HepG2 (cell line): ENCODE data around the gene KMT2B. TPM values are rescaled to one million over a fixed set of nuclear protein-coding genes. Genes with fewer than 3 reads are reported as not detected.
A peak's percentile ranks its signal among the peaks of the same experiment; 100 is the strongest.

Source experiments
- CEBPG ChIP-seq: IDR thresholded peaks from 2 replicates; pipeline ENCODE4 v1.6.1; 2016
- ELF3 ChIP-seq: IDR thresholded peaks from 2 replicates; pipeline ENCODE4 v1.6.1; 2016; ENCODE audit warnings: missing genetic modification reagents, missing compliant biosample characterization
- GTF3A ChIP-seq: sonication (generic); formaldehyde crosslinking; conservative IDR thresholded peaks from 2 replicates; pipeline ENCODE4 v1.4.0; 2020; ENCODE audit warnings: mild to moderate bottlenecking, missing genetic modification reagents
- HCFC1 ChIP-seq: fragments of 150-350 bp; IDR thresholded peaks from 2 replicates; pipeline ENCODE4 v1.6.1; 2014; ENCODE audit warnings: low read depth, low read length
- KDM5B ChIP-seq: sonication (generic); formaldehyde crosslinking; IDR thresholded peaks from 2 replicates; pipeline ENCODE4 v1.4.0; 2020; ENCODE audit warnings: missing genetic modification reagents, mild to moderate bottlenecking, borderline replicate concordance
- TSC22D2 ChIP-seq: sonication (generic); formaldehyde crosslinking; IDR thresholded peaks from 2 replicates; pipeline ENCODE4 v1.5.1; 2020; ENCODE audit warnings: missing genetic modification reagents, mild to moderate bottlenecking, borderline replicate concordance
- U2AF2 ChIP-seq: fragments of 200-400 bp; formaldehyde crosslinking; IDR thresholded peaks from 2 replicates; pipeline ENCODE4 v1.6.1; 2017; ENCODE audit warnings: low read depth, mild to moderate bottlenecking, low read length
- YEATS4 ChIP-seq: sonication (generic); formaldehyde crosslinking; IDR thresholded peaks from 2 replicates; pipeline ENCODE4 v1.4.0; 2020; ENCODE audit warnings: missing genetic modification reagents, borderline replicate concordance
- ZFP36 ChIP-seq: fragments of 150-350 bp; IDR thresholded peaks from 2 replicates; pipeline ENCODE4 v1.6.1; 2018; ENCODE audit warnings: borderline replicate concordance, low read length, low read depth; ENCODE audit not compliant: partially characterized antibody
- ZMAT5 ChIP-seq: sonication (generic); formaldehyde crosslinking; IDR thresholded peaks from 2 replicates; pipeline ENCODE4 v1.5.0; 2020; ENCODE audit warnings: mild to moderate bottlenecking, low read depth, missing genetic modification reagents, borderline replicate concordance
- ZNF362 ChIP-seq: sonication (generic); formaldehyde crosslinking; IDR thresholded peaks from 2 replicates; pipeline ENCODE4 v1.4.0; 2020; ENCODE audit warnings: missing genetic modification reagents, mild to moderate bottlenecking, borderline replicate concordance
- ZNF484 ChIP-seq: sonication (generic); formaldehyde crosslinking; IDR thresholded peaks from 2 replicates; pipeline ENCODE4 v1.5.1; 2020; ENCODE audit warnings: mild to moderate bottlenecking, low read depth, missing genetic modification reagents, borderline replicate concordance
- ZNF576 ChIP-seq: sonication (generic); formaldehyde crosslinking; IDR thresholded peaks from 2 replicates; pipeline ENCODE4 v1.4.0; 2020; ENCODE audit warnings: mild to moderate bottlenecking, missing genetic modification reagents
- polyA plus RNA-seq, 8 experiments: library from polyadenylated mRNA; depleted of rRNA in 3 of 8; stranded (reverse) in 7 of 8; unstranded in 1 of 8; fragments of >200 nt; fragmentation: Illumina TruSeq in 4 of 8; extraction: Trizol in 4 of 8; gene quantifications; 2 replicates each; pipeline versions ENCODE4 v1.2.1 to v1.2.3, GENCODE V29; 2011 to 2016; ENCODE audit warnings: low read depth in 4 of 8, missing spikeins in 1 of 8, mixed read lengths in 1 of 8; ENCODE audit not compliant: insufficient read depth in 1 of 8
- total RNA-seq, 5 experiments: library from RNA; depleted of rRNA; stranded (reverse); fragments of >200 nt; fragmentation: Illumina TruSeq; extraction: Trizol; gene quantifications; 2 replicates each; pipeline ENCODE4 v1.2.3, GENCODE V29; 2016; ENCODE audit warnings: low read depth in 1 of 5
- TF ChIP-seq, protein P1 (sequence below): sonication (generic); formaldehyde crosslinking; IDR thresholded peaks from 2 replicates; pipeline ENCODE4 v1.5.1; 2020; ENCODE audit warnings: missing genetic modification reagents, mild to moderate bottlenecking, borderline replicate concordance
- TF ChIP-seq, protein P2 (sequence below): sonication (generic); formaldehyde crosslinking; IDR thresholded peaks from 2 replicates; pipeline ENCODE4 v1.4.0; 2020; ENCODE audit warnings: missing genetic modification reagents, borderline replicate concordance
- TF ChIP-seq, protein P3 (sequence below): IDR thresholded peaks from 2 replicates; pipeline ENCODE4 v1.6.1; 2016; ENCODE audit warnings: missing genetic modification reagents, missing compliant biosample characterization
- TF ChIP-seq, protein P4 (sequence below): sonication (generic); formaldehyde crosslinking; IDR thresholded peaks from 2 replicates; pipeline ENCODE4 v1.8.1; 2023; ENCODE audit warnings: missing genetic modification reagents, mild to moderate bottlenecking, borderline replicate concordance
- TF ChIP-seq, protein P5 (sequence below): sonication (generic); formaldehyde crosslinking; IDR thresholded peaks from 2 replicates; pipeline ENCODE4 v1.8.0; 2022; ENCODE audit warnings: missing genetic modification reagents, mild to moderate bottlenecking, inconsistent platforms, borderline replicate concordance

KMT2B gene
- total and polyA plus RNA-seq, 2 of the 13 experiments (the other 11 are each of a cell fraction or from before 2014, with no cell fraction given): 6.2 to 16.9 TPM

GRCh38 chr19:35745328-35746086, 27.7 kb downstream of the KMT2B start, which contains the start of the genes PSENEN and U2AF1L4 (continued):
- TF ChIP-seq, protein P1, sequence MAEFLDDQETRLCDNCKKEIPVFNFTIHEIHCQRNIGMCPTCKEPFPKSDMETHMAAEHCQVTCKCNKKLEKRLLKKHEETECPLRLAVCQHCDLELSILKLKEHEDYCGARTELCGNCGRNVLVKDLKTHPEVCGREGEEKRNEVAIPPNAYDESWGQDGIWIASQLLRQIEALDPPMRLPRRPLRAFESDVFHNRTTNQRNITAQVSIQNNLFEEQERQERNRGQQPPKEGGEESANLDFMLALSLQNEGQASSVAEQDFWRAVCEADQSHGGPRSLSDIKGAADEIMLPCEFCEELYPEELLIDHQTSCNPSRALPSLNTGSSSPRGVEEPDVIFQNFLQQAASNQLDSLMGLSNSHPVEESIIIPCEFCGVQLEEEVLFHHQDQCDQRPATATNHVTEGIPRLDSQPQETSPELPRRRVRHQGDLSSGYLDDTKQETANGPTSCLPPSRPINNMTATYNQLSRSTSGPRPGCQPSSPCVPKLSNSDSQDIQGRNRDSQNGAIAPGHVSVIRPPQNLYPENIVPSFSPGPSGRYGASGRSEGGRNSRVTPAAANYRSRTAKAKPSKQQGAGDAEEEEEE (CRISPR knock-in tag): no peak
- TF ChIP-seq KDM5B (CRISPR knock-in tag) (no peak), U2AF2 (no peak), TSC22D2 (CRISPR knock-in tag) (no peak), CEBPG (CRISPR knock-in tag) (peak; percentile 46; the same call in 1 of the 2 replicates), HCFC1 (peak; percentile 89), GTF3A (CRISPR knock-in tag) (no peak), ZMAT5 (CRISPR knock-in tag) (no peak), ELF3 (CRISPR knock-in tag) (0 out of 2 replicates have a peak, but pooled peaks have one; percentile 34), ZFP36 (no peak), ZNF362 (CRISPR knock-in tag) (no peak), YEATS4 (no peak), ZNF484 (CRISPR knock-in tag) (no peak), ZNF576 (CRISPR knock-in tag) (no peak)
- TF ChIP-seq, protein P2, sequence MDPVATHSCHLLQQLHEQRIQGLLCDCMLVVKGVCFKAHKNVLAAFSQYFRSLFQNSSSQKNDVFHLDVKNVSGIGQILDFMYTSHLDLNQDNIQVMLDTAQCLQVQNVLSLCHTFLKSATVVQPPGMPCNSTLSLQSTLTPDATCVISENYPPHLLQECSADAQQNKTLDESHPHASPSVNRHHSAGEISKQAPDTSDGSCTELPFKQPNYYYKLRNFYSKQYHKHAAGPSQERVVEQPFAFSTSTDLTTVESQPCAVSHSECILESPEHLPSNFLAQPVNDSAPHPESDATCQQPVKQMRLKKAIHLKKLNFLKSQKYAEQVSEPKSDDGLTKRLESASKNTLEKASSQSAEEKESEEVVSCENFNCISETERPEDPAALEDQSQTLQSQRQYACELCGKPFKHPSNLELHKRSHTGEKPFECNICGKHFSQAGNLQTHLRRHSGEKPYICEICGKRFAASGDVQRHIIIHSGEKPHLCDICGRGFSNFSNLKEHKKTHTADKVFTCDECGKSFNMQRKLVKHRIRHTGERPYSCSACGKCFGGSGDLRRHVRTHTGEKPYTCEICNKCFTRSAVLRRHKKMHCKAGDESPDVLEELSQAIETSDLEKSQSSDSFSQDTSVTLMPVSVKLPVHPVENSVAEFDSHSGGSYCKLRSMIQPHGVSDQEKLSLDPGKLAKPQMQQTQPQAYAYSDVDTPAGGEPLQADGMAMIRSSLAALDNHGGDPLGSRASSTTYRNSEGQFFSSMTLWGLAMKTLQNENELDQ (CRISPR knock-in tag): no peak
- TF ChIP-seq, protein P3, sequence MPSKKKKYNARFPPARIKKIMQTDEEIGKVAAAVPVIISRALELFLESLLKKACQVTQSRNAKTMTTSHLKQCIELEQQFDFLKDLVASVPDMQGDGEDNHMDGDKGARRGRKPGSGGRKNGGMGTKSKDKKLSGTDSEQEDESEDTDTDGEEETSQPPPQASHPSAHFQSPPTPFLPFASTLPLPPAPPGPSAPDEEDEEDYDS (CRISPR knock-in tag): no peak
- TF ChIP-seq, protein P4, sequence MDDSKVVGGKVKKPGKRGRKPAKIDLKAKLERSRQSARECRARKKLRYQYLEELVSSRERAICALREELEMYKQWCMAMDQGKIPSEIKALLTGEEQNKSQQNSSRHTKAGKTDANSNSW: no peak
- TF ChIP-seq, protein P5, sequence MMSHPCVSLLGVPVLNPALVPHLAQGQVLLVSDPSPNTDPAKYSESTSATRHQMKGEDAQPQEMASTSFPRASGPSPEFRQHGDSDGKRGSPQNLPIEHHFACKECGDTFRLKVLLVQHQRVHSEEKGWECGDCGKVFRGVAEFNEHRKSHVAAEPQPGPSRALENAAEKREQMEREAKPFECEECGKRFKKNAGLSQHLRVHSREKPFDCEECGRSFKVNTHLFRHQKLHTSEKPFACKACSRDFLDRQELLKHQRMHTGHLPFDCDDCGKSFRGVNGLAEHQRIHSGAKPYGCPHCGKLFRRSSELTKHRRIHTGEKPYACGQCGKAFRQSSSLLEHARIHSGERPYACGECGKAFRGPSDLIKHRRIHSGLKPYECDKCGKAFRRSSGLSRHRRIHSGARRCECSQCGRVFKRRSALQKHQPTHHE: no peak
